Hematopoietic multipotent progenitor cell treated with erythropoietin and hydrocortisone succinate and interleukin-3 and kit ligand, for 17 days (in vitro differentiated cells): ENCODE measurements around the gene TSPEAR.
"Not testable (repeated sequence)": the region's sequence is repeated elsewhere in the genome, so short reads cannot be mapped to it uniquely, and the experiment has no call there.

ENCODE experiments used
- DNase-seq: peaks from one replicate; pipeline ENCODE4 v3.0.0-alpha.2; 2015; ENCODE audit warnings: low spot score

TSPEAR gene

GRCh38 chr21:44702111-44702972 lies 9.0 kb downstream of the TSPEAR start:
- DNase-seq: no peak

DNA sequence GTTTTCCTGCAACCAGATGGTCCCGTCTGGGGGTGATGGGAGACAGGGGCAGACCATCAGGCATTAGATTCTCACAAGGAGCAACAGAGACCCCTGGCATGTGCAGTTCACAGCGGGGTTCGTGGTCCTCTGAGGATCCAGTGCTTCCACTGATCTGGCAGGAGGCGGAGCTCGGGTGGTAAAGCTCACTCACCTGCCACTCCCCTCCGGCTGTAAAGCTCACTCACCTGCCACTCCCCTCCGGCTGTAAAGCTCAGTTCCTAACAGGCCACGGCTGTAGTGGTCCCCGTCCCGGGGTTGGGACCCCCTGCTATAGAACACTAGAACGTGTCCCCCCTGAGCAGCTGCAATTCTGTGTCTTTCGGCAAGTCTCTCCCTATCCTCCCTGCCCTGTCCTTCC lies 9.8 kb downstream of the TSPEAR start:
- DNase-seq: no peak

DNA sequence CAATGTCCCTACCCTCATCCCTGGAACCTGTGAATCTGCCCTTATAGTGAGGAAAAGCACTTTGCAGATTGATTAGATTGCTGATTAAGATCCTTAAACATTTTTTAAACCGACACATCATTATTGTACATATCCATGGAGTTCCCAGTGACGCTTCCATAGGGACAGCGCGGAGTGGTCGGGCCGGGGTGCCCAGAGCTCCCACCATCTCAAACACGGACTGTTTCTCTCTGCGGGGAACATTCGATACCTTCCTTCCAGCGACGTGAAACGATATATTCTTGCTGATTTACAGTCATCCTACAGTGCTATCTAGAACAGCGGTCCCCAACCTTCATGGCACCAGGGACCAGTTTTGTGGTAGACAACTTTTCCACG lies 10.4 kb downstream of the TSPEAR start:
- DNase-seq: no peak

- DNase-seq: no peak
Observed at GRCh38 chr21:44700101-44701022, 11.0 kb downstream of the TSPEAR start.

GRCh38 chr21:44699502-44700001 lies 11.8 kb downstream of the TSPEAR start:
- no peak for DNase-seq

DNA sequence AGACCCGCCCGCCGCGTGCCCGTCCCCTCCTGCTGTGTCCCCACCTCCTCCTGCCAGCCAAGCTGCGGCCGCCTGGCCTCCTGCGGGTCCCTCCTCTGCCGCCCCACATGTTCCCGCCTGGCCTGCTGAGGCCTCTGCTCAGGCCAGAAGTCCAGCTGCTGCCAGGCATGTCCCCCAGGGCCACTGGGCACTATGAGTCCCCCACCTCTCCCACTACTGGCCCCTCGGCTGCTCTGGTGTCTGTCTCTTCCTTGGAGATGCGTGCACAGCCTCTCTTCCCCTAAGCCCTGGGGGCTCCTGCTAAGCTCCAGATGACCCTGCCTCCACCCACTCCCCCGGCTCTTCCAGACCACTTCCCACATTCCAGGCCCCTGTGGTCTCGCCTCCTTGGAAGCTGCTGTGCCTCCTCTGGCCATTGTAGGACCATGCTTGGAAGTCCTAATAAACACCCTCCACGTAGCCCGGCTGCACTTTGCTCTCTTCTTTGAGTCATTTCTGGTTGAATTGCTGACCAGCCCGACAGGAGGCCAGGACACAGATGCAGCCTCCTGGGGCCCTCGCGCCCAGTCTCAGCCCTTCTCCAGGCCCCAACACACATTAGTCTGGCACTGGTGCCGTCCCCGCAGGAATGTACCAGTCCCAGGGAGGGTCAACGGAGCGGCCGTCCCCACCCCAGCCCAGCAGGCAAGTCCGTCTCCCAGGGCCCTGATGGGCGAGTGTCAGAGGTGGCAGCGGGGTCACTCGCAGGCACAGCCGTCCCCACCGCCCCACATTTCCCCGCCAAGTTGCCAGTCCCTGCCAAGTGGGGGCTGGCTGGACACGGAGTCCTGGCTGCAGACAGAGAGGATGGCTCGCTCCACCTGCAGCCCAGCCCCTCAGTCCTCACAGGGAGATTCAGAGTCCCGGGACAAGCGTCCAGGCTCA lies 13.3 kb downstream of the TSPEAR start:
- no peak for DNase-seq

DNA sequence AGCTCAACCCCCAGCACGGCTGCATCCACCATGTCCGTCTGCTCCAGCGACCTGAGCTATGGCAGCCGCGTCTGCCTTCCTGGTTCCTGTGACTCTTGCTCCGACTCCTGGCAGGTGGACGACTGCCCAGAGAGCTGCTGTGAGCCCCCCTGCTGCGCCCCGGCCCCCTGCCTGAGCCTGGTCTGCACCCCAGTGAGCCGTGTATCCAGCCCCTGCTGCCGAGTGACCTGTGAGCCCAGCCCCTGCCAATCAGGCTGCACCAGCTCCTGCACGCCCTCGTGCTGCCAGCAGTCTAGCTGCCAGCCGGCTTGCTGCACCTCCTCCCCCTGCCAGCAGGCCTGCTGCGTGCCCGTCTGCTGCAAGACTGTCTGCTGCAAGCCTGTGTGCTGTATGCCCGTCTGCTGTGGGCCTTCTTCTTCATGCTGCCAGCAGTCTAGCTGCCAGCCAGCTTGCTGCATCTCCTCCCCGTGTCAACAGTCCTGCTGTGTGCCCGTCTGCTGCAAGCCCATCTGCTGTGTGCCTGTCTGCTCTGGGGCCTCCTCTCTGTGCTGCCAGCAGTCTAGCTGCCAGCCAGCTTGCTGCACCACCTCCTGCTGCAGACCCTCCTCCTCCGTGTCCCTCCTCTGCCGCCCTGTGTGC lies 14.1 kb downstream of the TSPEAR start, which contains the start of gene KRTAP10-12:
KRTAP10-12 (plus strand) TSS at position 1 of the 639 bp plus-strand sequence; CDS start at position 31, 30 bp downstream.
- not testable (repeated sequence) for DNase-seq

DNA sequence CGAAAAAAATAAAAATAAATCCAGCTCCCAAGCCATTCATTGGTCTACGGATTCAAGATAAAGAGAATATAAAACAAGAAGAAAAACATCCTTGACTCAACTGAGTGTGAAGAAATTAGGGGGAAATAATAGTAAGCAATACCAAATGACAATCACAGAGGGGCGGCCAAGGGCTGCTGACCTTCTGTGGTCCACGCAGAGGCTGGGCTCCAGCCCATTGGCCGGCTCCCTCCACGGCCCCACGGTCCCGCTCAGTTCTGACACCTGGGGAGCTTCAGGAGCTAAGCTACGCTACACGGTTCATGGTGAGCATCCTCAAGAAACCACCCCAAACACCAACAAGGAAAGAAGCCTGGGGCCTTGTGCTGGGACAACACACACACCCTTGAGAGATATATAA lies 14.8 kb downstream of the TSPEAR start:
- DNase-seq: no peak

DNA sequence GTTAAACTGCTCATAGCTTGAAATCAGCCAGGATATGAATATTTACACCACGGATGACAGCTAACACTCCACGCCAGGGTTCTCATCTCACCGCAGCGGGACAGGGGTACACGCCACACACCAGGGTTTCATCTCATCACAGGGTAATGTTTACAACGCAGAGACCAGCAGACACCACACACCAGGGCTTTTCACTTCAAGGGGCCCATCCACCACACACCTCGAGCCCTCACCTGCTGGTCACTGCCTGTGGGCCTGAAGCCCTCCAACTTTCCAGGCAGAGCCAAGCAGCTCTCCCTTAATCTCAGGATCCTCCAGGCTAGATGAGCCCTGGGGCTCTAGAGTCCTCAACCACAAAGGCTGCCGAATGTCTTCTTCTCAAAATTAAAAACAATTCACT lies 15.7 kb downstream of the TSPEAR start:
- no peak for DNase-seq

- no peak for DNase-seq
Observed at GRCh38 chr21:44695184-44695583, 16.2 kb downstream of the TSPEAR start.

DNA sequence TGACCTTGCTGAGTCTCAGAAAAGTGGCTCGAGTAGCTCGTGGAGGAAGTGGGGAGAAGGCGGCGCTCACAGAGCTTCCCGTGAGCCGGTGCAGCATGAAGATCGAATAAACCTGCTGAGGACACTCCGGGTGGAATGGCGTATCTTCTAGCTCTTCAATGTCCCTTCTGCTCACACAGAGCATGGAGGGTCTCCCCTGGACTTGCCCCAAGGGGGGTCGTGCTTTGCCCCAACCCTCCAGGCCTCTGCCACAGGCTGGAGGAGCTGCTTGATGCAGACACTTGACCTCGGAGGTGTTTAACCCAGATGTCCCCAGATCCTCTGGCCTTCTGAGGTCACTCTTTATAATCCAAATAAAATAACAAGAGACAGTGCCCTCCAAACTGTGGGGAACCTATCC lies 16.6 kb downstream of the TSPEAR start:
- no peak for DNase-seq

DNA sequence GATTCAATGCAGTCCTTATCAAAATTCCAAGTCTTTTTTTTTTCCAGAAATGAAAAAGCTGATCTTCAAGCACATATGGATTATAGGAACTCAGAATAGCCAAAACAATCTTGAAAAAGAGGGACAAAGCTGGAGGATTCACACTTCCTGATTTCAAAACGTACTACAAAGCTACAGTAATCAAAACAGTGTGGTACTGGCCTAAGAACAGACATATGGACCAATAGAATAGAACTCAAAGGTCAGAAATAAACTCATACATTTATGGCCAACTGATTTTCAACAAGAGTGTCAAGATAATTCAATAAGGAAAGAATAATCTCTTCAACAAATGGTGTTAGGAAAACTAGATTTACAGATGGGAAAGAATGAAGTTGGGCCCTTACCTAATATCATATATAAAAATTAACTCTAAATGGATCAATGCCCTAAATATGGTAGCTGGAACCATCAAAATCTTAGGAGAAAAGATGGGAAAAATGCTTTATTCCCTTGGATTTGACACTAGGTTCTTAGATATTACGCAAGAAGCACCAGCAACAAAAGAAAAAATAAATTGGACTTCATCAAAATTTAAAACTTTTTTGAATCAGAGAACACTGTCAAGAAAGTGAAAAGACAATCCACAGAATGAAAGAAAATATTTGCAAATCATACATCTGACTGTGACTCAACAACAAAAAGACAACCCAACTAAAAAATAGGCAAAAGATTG lies 18.4 kb downstream of the TSPEAR start:
- DNase-seq: no peak

DNA sequence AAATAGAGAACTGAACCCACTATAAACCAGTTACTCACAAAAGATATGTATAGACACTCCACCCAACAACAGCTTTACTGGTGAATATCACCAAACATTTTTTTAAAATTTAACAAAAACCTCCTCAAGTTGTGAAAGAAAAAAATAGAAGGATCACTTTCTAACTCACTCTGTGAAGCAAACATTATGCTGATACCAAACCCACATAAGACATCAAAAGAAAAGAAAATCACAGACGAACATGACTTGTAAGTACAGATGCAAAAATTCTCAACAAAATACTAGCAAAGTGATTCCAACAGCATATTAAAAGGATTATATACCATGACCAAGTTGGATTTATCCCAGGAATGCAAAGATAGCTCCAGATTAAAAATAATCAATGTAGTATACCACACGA lies 19.7 kb downstream of the TSPEAR start:
- no peak for DNase-seq

GRCh38 chr21:44689740-44690139 lies 21.6 kb downstream of the TSPEAR start:
- not testable (repeated sequence) for DNase-seq

DNA sequence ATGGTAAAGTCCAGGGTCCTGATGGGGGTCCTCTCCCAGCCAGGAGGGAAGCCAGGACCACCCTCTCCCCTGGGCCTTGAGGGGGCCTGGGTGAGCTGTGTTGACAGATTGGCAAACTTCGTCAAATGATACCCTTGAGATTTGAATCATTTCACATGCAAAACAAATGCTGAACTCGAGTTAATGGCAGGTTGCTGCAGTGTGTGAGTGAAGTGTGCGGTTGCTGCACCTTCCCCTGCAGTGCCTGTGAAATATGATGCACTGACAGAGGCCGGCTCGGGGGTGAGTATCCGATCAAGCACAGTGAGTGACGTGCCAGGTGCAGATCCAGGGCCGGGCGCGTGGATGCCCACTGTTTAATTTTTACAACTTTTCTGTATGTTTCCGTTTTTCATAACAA lies 23.7 kb downstream of the TSPEAR start:
- DNase-seq: no peak

GRCh38 chr21:44686843-44687561 lies 24.4 kb downstream of the TSPEAR start:
- no peak for DNase-seq

DNA sequence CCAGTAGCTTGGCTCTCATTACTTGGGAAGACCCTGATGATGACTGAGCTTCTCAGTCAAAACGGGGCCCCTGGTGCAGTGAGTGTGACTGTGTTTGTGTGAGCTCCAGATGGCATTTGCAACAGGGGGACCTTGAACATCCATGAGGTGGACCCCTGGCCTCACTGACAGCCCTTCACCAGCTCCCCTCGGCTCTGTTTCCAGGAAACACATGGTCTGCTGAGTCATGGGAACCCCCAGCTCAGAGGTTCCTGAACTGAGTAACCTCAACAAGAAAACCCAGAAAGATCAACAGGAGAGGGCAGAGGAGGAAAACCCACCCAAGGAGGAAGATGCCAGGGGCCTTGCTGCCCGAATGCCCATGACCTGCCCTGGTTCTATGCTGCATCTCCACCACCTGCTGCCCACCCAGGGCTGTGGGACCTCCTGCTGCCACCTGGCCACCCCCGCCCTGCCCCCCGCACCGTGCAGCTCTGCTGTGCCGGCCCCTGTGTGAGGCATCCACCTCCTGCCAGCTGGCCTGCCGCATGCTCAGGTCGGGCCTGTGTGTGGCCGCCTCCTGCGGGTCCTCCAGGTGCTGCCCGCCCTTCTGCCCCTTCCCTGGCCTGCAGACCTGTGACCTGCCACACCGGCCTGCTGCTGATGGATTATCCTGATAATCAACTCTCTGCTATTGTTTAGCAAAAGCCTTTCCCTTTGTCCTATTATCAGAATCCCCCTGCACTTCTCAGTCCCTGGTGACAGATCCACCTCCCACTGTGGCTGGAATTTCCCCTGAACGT lies 25.2 kb downstream of the TSPEAR start:
- no peak for DNase-seq

DNA sequence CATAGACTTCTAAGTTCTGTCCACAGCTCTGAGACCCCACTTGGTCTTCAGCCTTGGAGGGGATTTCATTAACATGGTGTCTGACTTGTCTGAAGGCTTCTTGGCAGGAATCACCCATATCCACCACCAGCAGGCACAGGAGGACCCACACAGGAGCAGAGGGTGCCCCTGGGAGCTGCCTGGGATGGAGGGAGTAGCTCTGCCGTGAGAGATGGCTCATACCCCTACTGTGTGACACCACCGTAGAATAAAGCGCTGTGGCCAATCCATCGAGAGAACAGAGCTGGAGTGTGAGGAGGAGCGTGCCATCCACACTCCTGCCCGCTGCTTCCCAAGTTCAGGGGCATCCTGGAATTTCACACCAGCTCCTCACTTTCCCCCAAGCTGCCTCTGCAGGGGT lies 26.3 kb downstream of the TSPEAR start:
- not testable (repeated sequence) for DNase-seq

- DNase-seq: no peak
Observed at GRCh38 chr21:44684483-44684882, 26.9 kb downstream of the TSPEAR start.
